ENCODE measurements around the gene DDX10.
"Not testable (repeated sequence)": the region's sequence is repeated elsewhere in the genome, so short reads cannot be mapped to it uniquely, and the experiment has no call there.

DDX10 gene

DNA sequence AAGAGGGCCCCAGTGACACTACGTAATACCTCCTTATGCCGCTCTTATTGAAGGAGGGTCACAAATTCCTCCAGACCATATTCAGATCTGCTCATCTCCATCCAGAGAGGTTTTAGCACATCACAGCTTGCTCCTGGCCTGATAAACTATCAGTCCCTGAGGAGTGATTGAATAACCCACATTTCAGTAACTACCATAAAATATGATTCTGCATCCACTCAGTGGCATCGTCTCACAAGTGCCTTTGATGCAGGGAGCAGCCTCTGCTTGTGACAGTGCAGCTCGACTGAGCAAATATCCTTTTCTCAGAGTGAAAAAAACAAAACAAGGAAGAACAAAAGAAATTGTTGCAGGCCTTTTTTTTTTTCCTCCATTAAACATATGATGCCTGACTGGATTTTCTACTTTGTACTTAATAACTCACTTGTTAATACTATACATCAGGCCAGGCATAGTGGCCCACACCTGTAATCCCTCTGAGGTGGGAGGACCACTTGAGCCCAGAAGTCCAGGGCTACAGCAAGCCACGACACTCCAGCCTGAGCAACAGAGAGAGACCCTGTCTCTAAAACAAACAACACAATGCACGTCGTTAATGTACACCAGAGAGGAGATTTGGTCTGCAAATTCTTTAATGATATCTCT is 64.5 kb downstream of the DDX10 start:
- no peak for DNase-seq (ENCODE audit: low read depth)

DNA sequence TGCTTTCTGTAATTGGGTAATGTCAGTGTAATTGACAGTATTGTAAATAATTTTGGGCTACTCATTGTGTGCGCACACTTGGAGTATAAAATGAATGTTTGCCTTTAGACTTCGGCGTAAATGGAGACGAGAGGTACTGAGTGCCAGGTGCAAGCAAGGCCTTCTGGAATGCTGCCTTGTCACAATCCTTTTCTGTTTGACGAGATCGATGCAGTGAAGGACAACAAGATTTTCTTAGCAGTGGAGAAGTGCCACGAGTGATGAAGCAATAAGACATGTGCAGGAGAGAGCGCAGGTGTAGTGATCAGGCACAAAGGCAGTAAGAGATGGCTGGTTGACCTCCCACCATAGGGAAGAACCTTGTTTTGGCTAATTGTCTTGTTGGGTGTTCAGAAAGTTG is 67.5 kb downstream of the DDX10 start:
- TF ChIP-seq, protein P1, sequence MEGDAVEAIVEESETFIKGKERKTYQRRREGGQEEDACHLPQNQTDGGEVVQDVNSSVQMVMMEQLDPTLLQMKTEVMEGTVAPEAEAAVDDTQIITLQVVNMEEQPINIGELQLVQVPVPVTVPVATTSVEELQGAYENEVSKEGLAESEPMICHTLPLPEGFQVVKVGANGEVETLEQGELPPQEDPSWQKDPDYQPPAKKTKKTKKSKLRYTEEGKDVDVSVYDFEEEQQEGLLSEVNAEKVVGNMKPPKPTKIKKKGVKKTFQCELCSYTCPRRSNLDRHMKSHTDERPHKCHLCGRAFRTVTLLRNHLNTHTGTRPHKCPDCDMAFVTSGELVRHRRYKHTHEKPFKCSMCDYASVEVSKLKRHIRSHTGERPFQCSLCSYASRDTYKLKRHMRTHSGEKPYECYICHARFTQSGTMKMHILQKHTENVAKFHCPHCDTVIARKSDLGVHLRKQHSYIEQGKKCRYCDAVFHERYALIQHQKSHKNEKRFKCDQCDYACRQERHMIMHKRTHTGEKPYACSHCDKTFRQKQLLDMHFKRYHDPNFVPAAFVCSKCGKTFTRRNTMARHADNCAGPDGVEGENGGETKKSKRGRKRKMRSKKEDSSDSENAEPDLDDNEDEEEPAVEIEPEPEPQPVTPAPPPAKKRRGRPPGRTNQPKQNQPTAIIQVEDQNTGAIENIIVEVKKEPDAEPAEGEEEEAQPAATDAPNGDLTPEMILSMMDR (IDR thresholded peaks at IDR 0.05; ENCODE audit: low read depth, low read length) = no peak
- TF ChIP-seq, protein P2, sequence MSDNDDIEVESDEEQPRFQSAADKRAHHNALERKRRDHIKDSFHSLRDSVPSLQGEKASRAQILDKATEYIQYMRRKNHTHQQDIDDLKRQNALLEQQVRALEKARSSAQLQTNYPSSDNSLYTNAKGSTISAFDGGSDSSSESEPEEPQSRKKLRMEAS (IDR thresholded peaks at IDR 0.05; ENCODE audit: low read depth, low read length) = no peak
- TF ChIP-seq POLR2A (IDR thresholded peaks at IDR 0.05; ENCODE audit: extremely low read depth, insufficient read length) (no peak), MYC (IDR thresholded peaks at IDR 0.05; ENCODE audit: low read depth, low read length) (no peak)
- no peak overlapping the region for H3K4me3 ChIP-seq (ENCODE audit: low read depth, low read length)
- no peak for DNase-seq (ENCODE audit: low read depth)

More for the DNA sequence above, 64.5 kb downstream of the DDX10 start:
- H3K4me3 ChIP-seq (ENCODE audit: low read depth, low read length) = no peak overlapping the region
- TF ChIP-seq, protein P1 (IDR thresholded peaks at IDR 0.05; ENCODE audit: low read depth, low read length) = no peak
- no peak for TF ChIP-seq POLR2A (IDR thresholded peaks at IDR 0.05; ENCODE audit: extremely low read depth, insufficient read length)
- TF ChIP-seq, protein P2 (IDR thresholded peaks at IDR 0.05; ENCODE audit: low read depth, low read length) = no peak
- no peak for TF ChIP-seq MYC (IDR thresholded peaks at IDR 0.05; ENCODE audit: low read depth, low read length)

DNA sequence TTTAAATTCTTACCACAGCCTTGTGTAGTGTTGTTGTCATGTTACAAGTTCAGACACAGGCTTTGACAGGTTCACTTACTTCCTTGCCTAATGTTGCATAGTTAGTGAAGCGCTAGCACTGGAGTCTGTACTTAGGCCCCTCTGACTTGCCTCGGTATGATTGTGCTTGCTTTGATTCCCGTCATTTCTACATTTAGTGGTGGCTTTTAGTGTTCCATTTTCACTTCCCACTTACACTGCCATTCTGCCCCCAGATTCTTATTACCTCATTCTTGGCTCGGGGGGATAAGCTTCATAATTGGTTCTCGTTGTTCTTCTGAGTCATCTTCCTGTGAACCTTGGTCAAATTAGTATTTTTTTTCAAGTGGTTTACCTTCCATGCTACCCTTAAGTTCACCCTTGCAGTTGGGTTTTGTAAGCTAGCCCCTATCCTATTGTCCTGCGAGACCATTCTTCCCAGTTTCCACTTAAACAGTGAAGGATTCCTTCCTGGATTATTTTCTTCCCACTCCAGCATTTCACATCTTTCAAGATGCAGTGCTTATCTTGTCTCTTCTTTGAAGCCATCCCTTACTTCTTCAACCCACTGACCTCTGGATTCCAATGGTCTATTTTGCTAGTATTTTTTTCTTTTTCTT is 68.7 kb downstream of the DDX10 start:
- TF ChIP-seq POLR2A (IDR thresholded peaks at IDR 0.05; ENCODE audit: extremely low read depth, insufficient read length) = no peak
- TF ChIP-seq, protein P2 (IDR thresholded peaks at IDR 0.05; ENCODE audit: low read depth, low read length) = no peak
- TF ChIP-seq MYC (IDR thresholded peaks at IDR 0.05; ENCODE audit: low read depth, low read length) = no peak
- TF ChIP-seq, protein P1 (IDR thresholded peaks at IDR 0.05; ENCODE audit: low read depth, low read length) = no peak
- no peak overlapping the region for H3K4me3 ChIP-seq (ENCODE audit: low read depth, low read length)
- DNase-seq (ENCODE audit: low read depth) = peak; percentile 82

DNA sequence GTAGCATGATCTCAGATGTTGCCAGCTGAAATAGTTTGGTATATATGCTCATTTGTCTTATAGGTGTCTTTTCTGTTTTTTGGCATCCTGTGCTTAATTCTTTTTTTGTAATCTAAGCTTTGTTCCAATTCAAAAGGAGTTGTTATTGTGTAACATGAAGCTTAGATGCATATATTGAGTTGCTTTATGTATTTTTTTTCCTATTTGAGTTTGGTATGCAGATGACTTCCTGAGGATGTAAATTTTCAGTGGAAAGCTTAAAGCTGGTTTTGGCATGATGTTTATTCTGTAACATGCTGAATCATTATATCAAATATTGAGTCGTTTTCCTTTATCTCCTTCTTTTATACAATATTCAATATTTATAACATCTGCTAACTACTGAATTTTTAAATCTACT is 69.4 kb downstream of the DDX10 start:
- no peak overlapping the region for H3K4me3 ChIP-seq (ENCODE audit: low read depth, low read length)
- TF ChIP-seq MYC (IDR thresholded peaks at IDR 0.05; ENCODE audit: low read depth, low read length) (no peak), POLR2A (IDR thresholded peaks at IDR 0.05; ENCODE audit: extremely low read depth, insufficient read length) (no peak)
- TF ChIP-seq, protein P2 (IDR thresholded peaks at IDR 0.05; ENCODE audit: low read depth, low read length) = no peak
- TF ChIP-seq, protein P1 (IDR thresholded peaks at IDR 0.05; ENCODE audit: low read depth, low read length) = no peak
- DNase-seq (ENCODE audit: low read depth) = no peak

DNA sequence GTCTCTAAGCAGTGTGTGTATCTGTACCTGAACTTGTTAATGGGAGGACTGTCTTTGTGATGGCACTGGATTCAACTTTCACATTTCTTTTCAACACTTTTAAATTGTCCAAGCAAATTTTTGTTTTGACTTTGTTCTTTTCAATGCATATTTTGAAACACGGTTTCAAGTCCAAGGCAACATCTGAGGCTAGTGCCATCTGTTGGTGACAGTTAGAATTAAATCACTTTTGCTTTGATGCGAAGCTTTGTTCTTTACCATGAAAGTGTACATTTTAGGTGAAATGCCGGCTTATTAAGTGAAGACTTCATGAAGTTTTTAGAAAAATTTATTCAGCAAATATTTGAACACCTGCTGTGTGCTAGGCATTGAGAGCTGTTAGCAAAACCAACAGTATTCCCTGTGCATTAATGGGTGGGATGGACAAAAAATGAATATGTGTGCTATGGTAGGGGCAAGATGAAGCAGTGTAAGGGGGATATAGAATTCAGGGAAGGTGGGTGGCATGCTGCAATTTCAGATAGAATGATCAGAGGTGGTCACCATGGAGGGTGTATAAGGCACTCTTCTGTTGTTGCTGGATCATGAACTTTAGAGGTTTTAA is 70.2 kb downstream of the DDX10 start:
- H3K4me3 ChIP-seq (ENCODE audit: low read depth, low read length) = no peak overlapping the region
- peak; percentile 39 for DNase-seq (ENCODE audit: low read depth)
- TF ChIP-seq, protein P2 (IDR thresholded peaks at IDR 0.05; ENCODE audit: low read depth, low read length) = no peak
- TF ChIP-seq, protein P1 (IDR thresholded peaks at IDR 0.05; ENCODE audit: low read depth, low read length) = peak; percentile 35
- TF ChIP-seq POLR2A (IDR thresholded peaks at IDR 0.05; ENCODE audit: extremely low read depth, insufficient read length) = no peak

DNA sequence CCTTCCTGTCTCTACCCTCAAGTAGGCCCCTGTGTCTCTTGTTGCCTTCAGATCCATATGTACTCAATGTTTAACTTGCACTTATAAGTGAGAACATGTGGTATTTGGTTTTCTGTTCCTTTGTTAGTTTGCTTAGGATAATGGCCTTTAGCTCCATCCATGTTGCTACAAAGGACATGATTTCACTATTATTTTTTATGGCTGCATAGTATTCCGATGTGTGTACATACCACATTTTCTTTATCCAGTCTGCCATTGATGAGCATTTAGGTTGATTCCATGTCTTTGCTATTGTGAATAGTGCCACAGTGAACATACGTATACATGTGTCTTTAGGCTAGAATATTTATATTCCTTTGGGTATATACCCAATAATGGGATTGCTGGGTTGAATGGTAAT is 75.3 kb downstream of the DDX10 start:
- H3K4me3 ChIP-seq (ENCODE audit: low read depth, low read length); DNase-seq (ENCODE audit: low read depth): not testable (repeated sequence)

All from NB4 (cell line).